Neuron (in vitro differentiated cells): Measurements from ENCODE around the gene TNFRSF17.

ENCODE experiments used
- H2AFZ ChIP-seq: one replicate; pipeline ENCODE4 v1.6.1; 2013; ENCODE audit warnings: low read depth, mild to moderate bottlenecking, inconsistent platforms, low read length, moderate library complexity
- H3K27me3 ChIP-seq: one replicate; pipeline ENCODE4 v1.6.1; 2013; ENCODE audit warnings: low read length; ENCODE audit not compliant: insufficient read depth
- H3K36me3 ChIP-seq: one replicate; pipeline ENCODE4 v1.6.1; 2013; ENCODE audit warnings: low read length; ENCODE audit not compliant: insufficient read depth
- H3K4me1 ChIP-seq: one replicate; pipeline ENCODE4 v1.6.1; 2013; ENCODE audit warnings: low read length; ENCODE audit not compliant: insufficient read depth
- H3K4me3 ChIP-seq: 2 replicates; pipeline ENCODE4 v1.5.1; 2013; ENCODE audit warnings: mild to moderate bottlenecking, low read length, moderate library complexity
- H3K9me3 ChIP-seq: one replicate; pipeline ENCODE4 v1.6.1; 2013; ENCODE audit warnings: low read length

Gene TNFRSF17

DNA sequence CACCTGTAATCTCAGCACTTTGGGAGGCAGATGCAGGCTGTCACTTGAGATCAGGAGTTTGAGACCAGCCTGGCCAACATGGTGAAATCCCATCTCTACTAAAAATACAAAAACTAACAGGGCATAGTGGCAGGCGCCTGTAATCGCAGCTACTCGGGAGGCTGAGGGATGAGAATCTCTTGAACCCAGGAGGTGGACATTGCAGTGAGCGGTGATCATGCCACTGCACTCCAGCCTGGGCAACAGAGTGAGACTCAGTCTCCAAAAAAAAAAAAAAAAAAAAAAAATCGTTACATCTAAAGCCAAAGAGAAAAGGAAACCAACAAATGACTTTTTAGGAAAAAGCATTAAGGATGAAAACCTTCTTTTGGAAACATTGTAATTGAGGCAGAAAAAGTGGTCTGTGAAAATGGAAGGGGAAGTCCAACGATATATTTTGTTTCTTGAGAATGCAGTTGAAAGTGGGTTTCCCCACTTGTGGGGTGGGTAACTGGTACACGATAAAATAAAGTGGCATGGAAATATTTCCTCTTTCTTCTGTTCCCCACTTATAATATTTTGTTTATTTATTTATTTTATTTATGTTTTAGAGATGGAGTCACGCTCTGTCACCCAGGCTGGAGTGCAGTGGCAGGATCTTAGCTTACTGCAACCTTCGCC, 14.1 kb downstream of the TNFRSF17 start:
- H2AFZ ChIP-seq = no peak overlapping the region
- H3K4me1 ChIP-seq = peaks cover 16% of the 10 kb centered on the region
- no peak overlapping the region for H3K4me3 ChIP-seq
- no peaks in the 10 kb centered on the region for H3K36me3 ChIP-seq
- no peaks in the 10 kb centered on the region for H3K9me3 ChIP-seq
- H3K27me3 ChIP-seq = no peaks in the 10 kb centered on the region

DNA sequence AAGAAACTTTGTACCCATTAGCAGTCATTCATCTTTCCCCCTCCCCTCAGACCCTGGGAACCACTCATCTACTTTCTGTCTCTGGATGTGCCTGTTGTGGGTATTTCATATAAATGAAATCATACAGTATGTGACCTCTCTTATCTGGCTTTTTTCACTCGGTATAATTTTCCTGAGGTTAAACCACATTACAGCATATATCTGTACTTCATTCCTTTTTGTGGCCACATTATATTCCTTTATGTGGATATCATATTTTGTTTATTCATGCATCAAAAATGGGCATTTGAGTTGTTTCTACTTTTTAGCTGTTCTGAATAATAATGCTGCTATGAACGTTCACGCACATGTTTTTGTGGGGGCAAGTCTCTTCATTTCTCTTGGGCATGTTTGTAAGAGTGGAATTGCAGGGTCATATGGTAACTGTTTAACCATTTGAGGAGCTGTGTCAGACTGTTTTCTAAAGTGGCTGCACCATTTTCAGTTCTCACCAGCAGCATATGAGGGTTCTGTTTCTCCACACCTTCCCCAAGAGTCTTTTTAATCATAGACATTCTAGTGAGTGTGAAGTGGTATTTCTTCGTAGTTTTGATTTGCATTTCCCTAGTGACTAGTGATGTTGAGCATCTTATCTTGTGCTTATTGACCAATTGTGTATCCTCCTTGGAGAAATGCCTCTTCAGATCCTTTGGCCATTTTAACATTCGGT, 15.3 kb downstream of the TNFRSF17 start:
- Histone ChIP-seq H3K27me3 (no peaks in the 10 kb centered on the region), H3K9me3 (no peaks in the 10 kb centered on the region), H3K4me3 (no peak overlapping the region), H3K36me3 (no peaks in the 10 kb centered on the region), H2AFZ (no peak overlapping the region), H3K4me1 (peaks cover 15% of the 10 kb centered on the region)

DNA sequence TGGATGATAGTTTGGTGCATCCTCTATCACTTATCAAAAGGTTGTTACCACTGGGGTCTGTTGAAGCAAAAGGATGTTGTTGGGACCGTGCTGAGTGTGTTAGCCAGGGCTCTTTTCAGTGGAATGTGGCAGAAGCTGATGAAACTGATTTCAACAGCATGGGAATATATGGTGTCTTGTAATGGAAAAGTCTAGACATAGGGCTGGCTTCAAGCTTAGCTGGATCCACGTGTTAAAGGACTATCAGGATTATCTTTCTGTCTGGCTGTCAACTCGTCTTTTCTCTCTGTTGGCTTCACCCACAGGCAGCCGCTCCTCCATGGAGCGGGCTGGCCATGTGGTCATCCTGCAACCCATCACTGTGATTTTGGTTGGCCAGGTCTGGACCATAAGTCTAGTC, 20.2 kb downstream of the TNFRSF17 start:
- Histone ChIP-seq H3K4me1 (no peaks in the 10 kb centered on the region), H3K27me3 (no peaks in the 10 kb centered on the region), H3K4me3 (no peak overlapping the region), H3K9me3 (no peaks in the 10 kb centered on the region), H2AFZ (no peak overlapping the region), H3K36me3 (no peaks in the 10 kb centered on the region)

DNA sequence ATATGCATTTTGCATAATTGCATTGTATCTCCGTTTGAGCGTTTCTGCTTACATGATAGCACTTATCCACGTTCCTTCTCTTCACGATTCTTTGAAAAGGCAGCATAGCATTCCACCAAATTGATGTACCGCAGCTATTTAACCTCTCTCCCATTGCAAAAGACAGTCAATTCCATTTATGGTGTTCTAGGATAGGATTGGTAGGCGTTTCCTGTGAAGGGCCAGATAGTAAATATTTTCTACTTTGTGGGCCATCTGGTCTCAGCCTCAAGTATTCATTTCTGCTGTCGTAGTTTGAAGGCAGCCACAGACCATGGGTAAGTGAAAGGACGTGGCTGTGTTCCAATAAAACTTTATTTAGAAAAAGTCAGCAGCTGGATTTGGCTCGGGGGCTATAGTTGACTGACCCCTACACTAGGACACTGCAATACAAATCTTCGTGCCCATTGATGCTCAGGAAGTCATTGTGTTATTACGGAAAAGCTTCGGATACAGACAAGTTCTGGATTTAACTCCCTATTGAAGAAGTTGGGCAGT, 21.6 kb downstream of the TNFRSF17 start:
- Histone ChIP-seq H3K9me3 (no peaks in the 10 kb centered on the region), H2AFZ (no peak overlapping the region), H3K27me3 (no peaks in the 10 kb centered on the region), H3K36me3 (no peaks in the 10 kb centered on the region), H3K4me1 (no peaks in the 10 kb centered on the region), H3K4me3 (no peak overlapping the region)

- H3K4me1 ChIP-seq = no peaks in the 10 kb centered on the region
- no peak overlapping the region for H3K4me3 ChIP-seq
- H3K36me3 ChIP-seq = no peaks in the 10 kb centered on the region
- no peaks in the 10 kb centered on the region for H3K9me3 ChIP-seq
- H3K27me3 ChIP-seq = no peaks in the 10 kb centered on the region
- H2AFZ ChIP-seq = no peak overlapping the region
Measured at GRCh38 chr16:11988258-11988978, 23.4 kb downstream of the TNFRSF17 start.

- Histone ChIP-seq H3K9me3 (no peaks in the 10 kb centered on the region), H3K4me1 (no peaks in the 10 kb centered on the region), H2AFZ (no peak overlapping the region), H3K36me3 (no peaks in the 10 kb centered on the region), H3K27me3 (no peaks in the 10 kb centered on the region), H3K4me3 (no peak overlapping the region)
Measured at GRCh38 chr16:11990702-11991390, 25.8 kb downstream of the TNFRSF17 start.

- no peaks in the 10 kb centered on the region for H3K36me3 ChIP-seq
- H3K4me3 ChIP-seq = no peak overlapping the region
- H3K4me1 ChIP-seq = no peaks in the 10 kb centered on the region
- no peak overlapping the region for H2AFZ ChIP-seq
- H3K9me3 ChIP-seq = no peaks in the 10 kb centered on the region
- no peaks in the 10 kb centered on the region for H3K27me3 ChIP-seq
Measured at GRCh38 chr16:11992008-11992584, 27.1 kb downstream of the TNFRSF17 start.

GRCh38 chr16:11992586-11993524, 27.8 kb downstream of the TNFRSF17 start:
- H3K27me3 ChIP-seq = no peaks in the 10 kb centered on the region
- H3K4me3 ChIP-seq = no peak overlapping the region
- no peaks in the 10 kb centered on the region for H3K4me1 ChIP-seq
- no peaks in the 10 kb centered on the region for H3K9me3 ChIP-seq
- H2AFZ ChIP-seq = no peak overlapping the region
- no peaks in the 10 kb centered on the region for H3K36me3 ChIP-seq

GRCh38 chr16:11994143-11995119, 29.4 kb downstream of the TNFRSF17 start:
- Histone ChIP-seq H3K4me1 (no peaks in the 10 kb centered on the region), H3K27me3 (no peaks in the 10 kb centered on the region), H3K36me3 (no peaks in the 10 kb centered on the region), H3K4me3 (no peak overlapping the region), H2AFZ (no peak overlapping the region), H3K9me3 (no peaks in the 10 kb centered on the region)

GRCh38 chr16:11996433-11997330, 31.7 kb downstream of the TNFRSF17 start:
- Histone ChIP-seq H3K4me1 (no peaks in the 10 kb centered on the region), H2AFZ (no peak overlapping the region), H3K27me3 (no peaks in the 10 kb centered on the region), H3K9me3 (no peaks in the 10 kb centered on the region), H3K4me3 (no peak overlapping the region), H3K36me3 (no peaks in the 10 kb centered on the region)
